OCI-LY7 (cell line): Measurements from ENCODE around the gene ATP9A. TPM values are rescaled to one million over a fixed set of nuclear protein-coding genes. Genes with fewer than 3 reads are reported as not detected.

Experiments
- BruUV-seq: library from RNA; stranded (reverse); fragments of 400-500 nt; replicated peaks from 2 replicates; lab custom pipeline; 2021; lab: Mats Ljungman, UMichigan
- CTCF ChIA-PET: fragments of 300-600 bp; sonication (Branson Sonifier 250); formaldehyde crosslinking; loops from one replicate; lab custom pipeline; 2022; ENCODE audit warnings: antibody characterized with exemption; ENCODE audit not compliant: unreplicated experiment; lab: Charles Lee
- POLR2A ChIA-PET: fragments of 300-600 bp; sonication (Branson Sonifier 250); formaldehyde crosslinking; loops from one replicate; lab custom pipeline; 2022; ENCODE audit warnings: antibody characterized with exemption; lab: Charles Lee
- DNase-seq: peaks from one replicate; pipeline ENCODE4 v3.0.0-alpha.2; 2015; ENCODE audit warnings: low spot score
- H2AFZ ChIP-seq: fragments of 200-600 bp; sonication (generic), shearing (Covaris generic); 2 replicates; pipeline ENCODE4 v1.6.1; 2014; ENCODE audit warnings: mild to moderate bottlenecking, antibody characterized with exemption, low read length, moderate library complexity
- H3K27ac ChIP-seq: fragments of 200-600 bp; sonication (generic); 2 replicates; pipeline ENCODE4 v1.5.1; 2014; ENCODE audit warnings: mixed run types, low read depth, mild to moderate bottlenecking, moderate library complexity, low read length, inconsistent platforms; ENCODE audit not compliant: poor library complexity, severe bottlenecking
- H3K36me3 ChIP-seq: fragments of 200-600 bp; sonication (generic); 2 replicates; pipeline ENCODE4 v1.6.1; 2014; ENCODE audit warnings: mild to moderate bottlenecking, antibody characterized with exemption, low read length, moderate library complexity, mixed read lengths; ENCODE audit not compliant: insufficient read depth
- H3K4me1 ChIP-seq: fragments of 200-600 bp; sonication (generic); 2 replicates; pipeline ENCODE4 v1.5.1; 2014; ENCODE audit warnings: mild to moderate bottlenecking, low read length; ENCODE audit not compliant: insufficient read depth, poor library complexity, severe bottlenecking
- H3K4me2 ChIP-seq: fragments of 200-600 bp; sonication (generic); 2 replicates; pipeline ENCODE4 v1.6.1; 2014; ENCODE audit warnings: mild to moderate bottlenecking, low read length
- H3K4me3 ChIP-seq: fragments of 200-600 bp; sonication (generic); 2 replicates; pipeline ENCODE4 v1.5.1; 2014; ENCODE audit warnings: mild to moderate bottlenecking, low read depth, low read length; ENCODE audit not compliant: poor library complexity, severe bottlenecking
- H3K79me2 ChIP-seq: fragments of 200-600 bp; sonication (generic); 2 replicates; pipeline ENCODE4 v1.6.1; 2016; ENCODE audit warnings: low read depth, mild to moderate bottlenecking, low read length, moderate library complexity, mixed read lengths; ENCODE audit not compliant: insufficient read depth
- H3K9me2 ChIP-seq: fragments of 200-600 bp; sonication (generic); 2 replicates; pipeline ENCODE4 v1.6.1; 2016; ENCODE audit warnings: mild to moderate bottlenecking, low read length, mixed read lengths; ENCODE audit not compliant: insufficient read depth
- H3K9me3 ChIP-seq: fragments of 200-600 bp; sonication (generic); 2 replicates; pipeline ENCODE4 v1.6.1; 2014; ENCODE audit warnings: mild to moderate bottlenecking, mixed run types, low read length, mixed read lengths
- H4K20me1 ChIP-seq: fragments of 200-600 bp; sonication (generic); 2 replicates; pipeline ENCODE4 v1.6.1; 2014; ENCODE audit warnings: mild to moderate bottlenecking, antibody characterized with exemption, low read length, moderate library complexity, mixed read lengths; ENCODE audit not compliant: insufficient read depth
- EZH2phosphoT487 ChIP-seq: fragments of 200-600 bp; sonication (generic); IDR thresholded peaks from 2 replicates; pipeline ENCODE4 v1.6.1; 2018; ENCODE audit warnings: low read depth, borderline replicate concordance, mild to moderate bottlenecking, mixed run types, antibody characterized with exemption, low read length, moderate library complexity, mixed read lengths
- intact Hi-C: fragments of 100-400 bp; cut with micrococcal nuclease; formaldehyde crosslinking; loops from one replicate; pipeline ENCODE4 v1.10.0; 2022; ENCODE audit not compliant: unreplicated experiment
- total RNA-seq, 2 experiments: library from RNA; depleted of rRNA in 1 of 2; stranded (reverse); fragments of >200 nt in 1 of 2; shearing (Covaris generic) in 1 of 2; gene quantifications; 2 replicates each; pipeline ENCODE4 v1.2.3, GENCODE V29; 2014 to 2022
- TF ChIP-seq, protein P1 (sequence below): fragments of 200-600 bp; sonication (generic); conservative IDR thresholded peaks from 2 replicates; pipeline ENCODE4 v1.5.1; 2014; ENCODE audit warnings: mild to moderate bottlenecking, antibody characterized with exemption, low read length, moderate library complexity, mixed read lengths

The ATP9A gene
- total RNA-seq, 2 experiments from 2014 or later, result 0.67 to 0.85 TPM

DNA sequence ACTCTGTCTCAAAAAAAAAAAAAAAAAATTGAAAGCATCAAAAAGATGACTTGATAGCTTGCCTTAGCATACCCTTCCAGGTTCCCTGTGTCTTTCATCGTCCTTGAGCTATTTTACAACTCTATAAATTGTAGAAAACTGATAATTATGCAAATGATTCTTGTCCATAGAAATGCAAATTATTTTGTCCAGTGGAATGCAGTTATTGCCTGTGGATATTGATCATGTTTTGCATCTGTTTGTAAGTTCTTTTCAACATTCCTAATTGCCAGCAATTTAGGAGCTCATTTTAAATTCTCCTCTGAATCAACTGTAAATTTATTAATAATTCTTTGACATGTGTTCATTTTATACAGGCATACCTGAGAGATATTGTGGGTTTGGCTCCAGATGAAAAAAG, 7.1 kb upstream of the ATP9A start:
- ChIA-PET CTCF (no interaction called here), POLR2A (interaction anchor here (0.7 kb wide), 1 partner anchor 210 kb away, joined by 3 read pairs; no protein-coding TSS in a partner anchor)
- H3K4me1 ChIP-seq, result no peaks in the 10 kb centered on the region
- H4K20me1 ChIP-seq, result no peaks in the 10 kb centered on the region
- DNase-seq, result no peak
- no peaks in the 10 kb centered on the region for H3K36me3 ChIP-seq
- no peak for TF ChIP-seq EZH2phosphoT487
- TF ChIP-seq, protein P1, sequence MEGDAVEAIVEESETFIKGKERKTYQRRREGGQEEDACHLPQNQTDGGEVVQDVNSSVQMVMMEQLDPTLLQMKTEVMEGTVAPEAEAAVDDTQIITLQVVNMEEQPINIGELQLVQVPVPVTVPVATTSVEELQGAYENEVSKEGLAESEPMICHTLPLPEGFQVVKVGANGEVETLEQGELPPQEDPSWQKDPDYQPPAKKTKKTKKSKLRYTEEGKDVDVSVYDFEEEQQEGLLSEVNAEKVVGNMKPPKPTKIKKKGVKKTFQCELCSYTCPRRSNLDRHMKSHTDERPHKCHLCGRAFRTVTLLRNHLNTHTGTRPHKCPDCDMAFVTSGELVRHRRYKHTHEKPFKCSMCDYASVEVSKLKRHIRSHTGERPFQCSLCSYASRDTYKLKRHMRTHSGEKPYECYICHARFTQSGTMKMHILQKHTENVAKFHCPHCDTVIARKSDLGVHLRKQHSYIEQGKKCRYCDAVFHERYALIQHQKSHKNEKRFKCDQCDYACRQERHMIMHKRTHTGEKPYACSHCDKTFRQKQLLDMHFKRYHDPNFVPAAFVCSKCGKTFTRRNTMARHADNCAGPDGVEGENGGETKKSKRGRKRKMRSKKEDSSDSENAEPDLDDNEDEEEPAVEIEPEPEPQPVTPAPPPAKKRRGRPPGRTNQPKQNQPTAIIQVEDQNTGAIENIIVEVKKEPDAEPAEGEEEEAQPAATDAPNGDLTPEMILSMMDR, result no peak
- no peak overlapping the region for H3K4me2 ChIP-seq
- H2AFZ ChIP-seq, result no peak overlapping the region
- no peak overlapping the region for H3K27ac ChIP-seq
- no peaks in the 10 kb centered on the region for H3K79me2 ChIP-seq
- H3K9me3 ChIP-seq, result no peaks in the 10 kb centered on the region
- BruUV-seq, result no TSS peak
- no peaks in the 10 kb centered on the region for H3K9me2 ChIP-seq
- no peak overlapping the region for H3K4me3 ChIP-seq
- intact Hi-C loops, result no loop called here

- Histone ChIP-seq H3K36me3 (no peaks in the 10 kb centered on the region), H3K9me2 (no peaks in the 10 kb centered on the region), H4K20me1 (no peaks in the 10 kb centered on the region), H3K27ac (no peak overlapping the region), H3K4me1 (peaks cover 4% of the 10 kb centered on the region), H2AFZ (no peak overlapping the region), H3K79me2 (no peaks in the 10 kb centered on the region), H3K4me2 (no peak overlapping the region), H3K4me3 (no peak overlapping the region), H3K9me3 (no peaks in the 10 kb centered on the region)
- no TSS peak for BruUV-seq
- no peak for TF ChIP-seq EZH2phosphoT487
- TF ChIP-seq, protein P1, result no peak
- DNase-seq, result no peak
- intact Hi-C loops, result no loop called here
- CTCF ChIA-PET, result no interaction called here
- POLR2A ChIA-PET, result no interaction called here
Measured at GRCh38 chr20:51772236-51772635, 4.0 kb upstream of the ATP9A start.

GRCh38 chr20:51769976-51770615, 1.9 kb upstream of the ATP9A start:
- intact Hi-C loops, result no loop called here
- POLR2A ChIA-PET, result interaction anchor here (1.3 kb wide), 1 partner anchor 15 kb away, joined by 4 read pairs; no protein-coding TSS in a partner anchor

More at GRCh38 chr20:51769976-51770615, 1.9 kb upstream of the ATP9A start:
- no peak for TF ChIP-seq EZH2phosphoT487
- TF ChIP-seq, protein P1, result no peak
- Histone ChIP-seq H3K9me3 (no peaks in the 10 kb centered on the region), H3K79me2 (no peaks in the 10 kb centered on the region), H3K4me3 (no peak overlapping the region), H4K20me1 (no peaks in the 10 kb centered on the region), H2AFZ (no peak overlapping the region), H3K4me2 (no peak overlapping the region), H3K27ac (no peak overlapping the region), H3K36me3 (no peaks in the 10 kb centered on the region), H3K4me1 (peaks cover 7% of the 10 kb centered on the region), H3K9me2 (no peaks in the 10 kb centered on the region)
- DNase-seq, result no peak
- CTCF ChIA-PET, result no interaction called here
- no TSS peak for BruUV-seq
